DLD1 (cell line): ENCODE measurements around the gene CD3D.

ENCODE experiments used
- in situ Hi-C: cut with HindIII; loops from 2 replicates; pipeline ENCODE4 v1.10.0; 2017; ENCODE audit warnings: low sequenced_read_pairs

Gene CD3D

GRCh38 chr11:118342503-118343161 lies at the start of gene CD3D:
Gene CD3D, minus strand, starts transcription at chr11:118342705. Its CDS starts 98 bp downstream, at chr11:118342607.
- in situ Hi-C loops = no loop called here

DNA sequence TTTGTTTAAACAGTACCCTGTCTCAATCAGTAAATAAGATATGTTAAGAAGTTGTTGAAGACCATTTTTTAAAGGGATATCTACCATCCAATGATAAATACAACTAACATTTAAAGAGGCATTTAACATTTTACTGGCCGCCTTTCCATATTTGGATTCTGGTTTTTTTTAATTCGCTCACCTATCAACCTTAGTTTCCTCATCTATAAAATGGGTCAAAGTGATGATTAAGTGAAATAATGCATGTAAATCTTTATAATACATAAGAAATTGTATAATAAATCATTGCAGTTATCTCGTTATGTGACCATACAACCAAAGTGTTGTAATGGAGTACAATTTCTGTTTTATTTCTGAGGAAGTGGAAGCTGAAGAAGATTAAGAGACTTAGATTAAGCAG lies 41.2 kb upstream of the CD3D start:
- in situ Hi-C loops = no loop called here

DNA sequence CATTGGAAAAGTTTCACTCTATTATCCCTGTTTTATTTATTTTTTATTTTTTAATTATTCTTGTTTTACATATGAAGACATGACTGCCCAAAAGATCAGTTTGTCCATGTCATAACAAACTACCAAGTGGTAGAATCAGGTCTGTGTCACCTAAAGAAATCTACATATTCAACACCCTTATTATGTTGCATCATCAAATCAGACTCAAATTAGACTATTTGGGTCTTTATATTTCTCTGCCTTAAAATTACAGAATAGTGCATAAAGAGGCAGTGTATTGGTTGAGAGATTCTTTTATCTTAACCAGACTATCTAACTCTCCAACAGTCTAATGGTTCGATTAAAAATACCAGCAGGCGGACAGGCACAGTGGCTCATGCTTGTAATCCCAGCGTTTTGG lies 40.4 kb upstream of the CD3D start:
- in situ Hi-C loops = no loop called here

- in situ Hi-C loops = no loop called here
Observed at GRCh38 chr11:118380571-118380970, 38.1 kb upstream of the CD3D start.

- in situ Hi-C loops = no loop called here
Observed at GRCh38 chr11:118379497-118379896, 37.0 kb upstream of the CD3D start.

- in situ Hi-C loops = no loop called here
Observed at GRCh38 chr11:118375978-118376377, 33.5 kb upstream of the CD3D start.

GRCh38 chr11:118374729-118375128 lies 32.2 kb upstream of the CD3D start:
- in situ Hi-C loops = no loop called here

GRCh38 chr11:118373871-118374270 lies 31.4 kb upstream of the CD3D start:
- in situ Hi-C loops = no loop called here

DNA sequence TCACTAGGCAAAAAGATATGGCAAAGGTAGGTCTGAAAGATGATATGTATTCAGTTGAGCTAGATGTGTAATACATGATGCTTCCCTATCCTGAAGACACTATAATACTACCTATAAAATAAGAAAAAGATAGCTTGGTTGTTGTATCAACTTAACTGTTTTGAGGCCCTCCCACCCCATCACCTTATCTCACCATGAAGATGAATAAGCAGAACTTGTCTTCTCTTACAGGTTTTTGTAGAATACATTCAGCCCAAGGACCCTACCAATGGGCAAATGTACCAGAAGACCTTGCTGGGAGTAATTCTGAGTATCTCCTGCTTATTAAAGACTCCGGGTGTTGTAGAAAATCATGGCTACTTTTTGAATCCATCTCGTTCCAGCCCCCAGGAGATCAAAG lies 30.8 kb upstream of the CD3D start:
- in situ Hi-C loops = no loop called here

- in situ Hi-C loops = no loop called here
Observed at GRCh38 chr11:118370774-118371173, 28.3 kb upstream of the CD3D start.

DNA sequence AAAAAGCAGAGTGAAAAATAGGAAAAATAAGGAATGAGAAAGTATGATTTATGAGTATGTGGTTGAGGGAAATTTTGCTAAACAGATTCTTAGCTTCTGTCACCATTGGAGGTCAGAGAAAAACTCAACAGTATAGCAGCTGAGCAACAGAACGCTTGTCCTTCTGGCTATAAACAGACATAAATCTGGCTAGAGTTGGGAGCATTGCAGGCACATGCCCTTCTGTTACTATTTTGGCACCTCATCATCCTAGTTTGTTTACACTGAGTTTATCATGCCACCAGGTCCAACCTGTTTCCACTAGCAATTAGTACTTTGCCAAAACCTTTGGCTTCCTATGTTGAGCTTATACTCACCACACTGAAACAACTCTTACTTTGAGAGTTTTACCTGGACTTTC lies 23.8 kb upstream of the CD3D start:
- in situ Hi-C loops = no loop called here

GRCh38 chr11:118364956-118365615 lies 22.6 kb upstream of the CD3D start:
- in situ Hi-C loops = no loop called here

DNA sequence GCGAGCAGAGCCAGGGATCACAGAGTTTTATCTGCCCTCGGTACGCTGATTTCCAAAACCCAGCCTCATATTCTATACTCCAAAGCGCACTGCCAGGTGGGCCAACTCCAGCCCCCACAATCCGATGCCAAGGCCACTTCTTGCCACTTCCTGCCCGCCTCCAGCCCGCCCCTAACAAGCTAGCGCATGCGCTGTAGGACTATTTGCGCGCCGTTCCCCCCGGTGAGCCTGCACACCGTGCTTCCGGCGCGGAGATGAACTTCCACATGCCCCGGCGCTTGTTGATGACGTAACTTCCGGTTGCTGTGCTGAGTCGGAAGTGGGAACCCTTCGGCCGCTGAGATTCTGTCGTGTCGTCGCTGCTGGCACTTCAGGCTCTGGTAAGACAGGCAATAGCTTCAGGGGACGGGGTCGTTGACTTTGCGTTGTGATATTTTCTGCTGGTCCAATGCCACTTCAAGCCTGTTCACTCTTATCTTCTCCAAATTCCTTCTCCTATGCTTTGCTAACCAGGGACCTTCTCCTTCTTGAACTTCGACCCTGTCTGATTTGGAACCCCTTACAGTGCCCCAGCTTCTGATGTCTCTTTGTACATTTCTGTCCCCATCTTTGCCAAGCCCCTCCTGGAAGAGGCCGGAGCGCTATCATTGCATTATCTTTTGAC lies 16.9 kb upstream of the CD3D start, which contains the start of gene UBE4A:
Gene UBE4A, plus strand, starts transcription at position 306 of the 664 bp plus-strand sequence. CDS start 5,481 bp downstream, outside the sequence.
- in situ Hi-C loops = no loop called here

GRCh38 chr11:118358071-118358470 lies 15.6 kb upstream of the CD3D start:
- in situ Hi-C loops = no loop called here

DNA sequence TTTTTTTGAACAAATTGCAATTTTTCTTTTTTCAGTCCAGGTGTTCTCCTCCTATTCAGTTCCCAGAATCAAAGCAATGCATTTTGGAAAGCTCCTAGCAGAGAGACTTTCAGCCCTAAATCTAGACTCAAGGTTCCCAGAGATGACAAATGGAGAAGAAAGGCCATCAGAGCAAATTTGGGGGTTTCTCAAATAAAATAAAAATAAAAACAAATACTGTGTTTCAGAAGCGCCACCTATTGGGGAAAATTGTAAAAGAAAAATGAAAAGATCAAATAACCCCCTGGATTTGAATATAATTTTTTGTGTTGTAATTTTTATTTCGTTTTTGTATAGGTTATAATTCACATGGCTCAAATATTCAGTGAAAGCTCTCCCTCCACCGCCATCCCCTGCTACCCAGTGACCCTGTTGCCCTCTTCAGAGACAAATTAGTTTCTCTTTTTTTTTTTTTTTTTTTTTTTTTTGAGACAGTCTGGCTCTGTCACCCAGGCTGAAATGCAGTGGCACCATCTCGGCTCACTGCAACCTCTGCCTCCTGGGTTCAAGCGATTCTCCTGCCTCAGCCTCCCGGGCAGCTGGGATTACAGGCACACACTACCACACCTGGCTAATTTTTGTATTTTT lies 10.7 kb upstream of the CD3D start:
- in situ Hi-C loops = no loop called here

- in situ Hi-C loops = no loop called here
Observed at GRCh38 chr11:118349475-118349874, 7.0 kb upstream of the CD3D start.

DNA sequence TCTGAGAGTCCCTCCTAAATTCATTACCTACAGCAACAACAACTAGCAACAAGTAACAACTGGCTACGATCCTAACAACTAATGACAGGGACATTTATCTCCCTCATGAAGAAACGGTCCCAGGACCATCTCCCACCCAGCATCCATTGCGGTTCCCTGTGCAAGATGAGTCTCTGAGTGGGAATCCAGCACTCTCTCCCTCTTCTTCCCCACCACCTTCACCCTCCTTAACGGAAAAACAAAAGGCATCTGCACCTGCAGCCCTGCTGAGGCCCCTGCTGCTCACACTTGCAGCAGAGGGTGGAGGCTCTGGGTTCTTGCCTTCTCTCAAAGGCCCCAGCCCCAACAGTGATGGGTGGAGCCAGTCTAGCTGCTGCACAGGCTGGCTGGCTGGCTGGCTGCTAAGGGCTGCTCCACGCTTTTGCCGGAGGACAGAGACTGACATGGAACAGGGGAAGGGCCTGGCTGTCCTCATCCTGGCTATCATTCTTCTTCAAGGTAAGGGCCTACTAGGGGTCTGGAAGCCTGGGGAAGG lies 1.5 kb upstream of the CD3D start, which contains the start of gene CD3G:
Gene CD3G, plus strand, starts transcription at position 364 of the 535 bp plus-strand sequence. Its CDS starts 80 bp downstream, at position 444.
- in situ Hi-C loops = no loop called here

DNA sequence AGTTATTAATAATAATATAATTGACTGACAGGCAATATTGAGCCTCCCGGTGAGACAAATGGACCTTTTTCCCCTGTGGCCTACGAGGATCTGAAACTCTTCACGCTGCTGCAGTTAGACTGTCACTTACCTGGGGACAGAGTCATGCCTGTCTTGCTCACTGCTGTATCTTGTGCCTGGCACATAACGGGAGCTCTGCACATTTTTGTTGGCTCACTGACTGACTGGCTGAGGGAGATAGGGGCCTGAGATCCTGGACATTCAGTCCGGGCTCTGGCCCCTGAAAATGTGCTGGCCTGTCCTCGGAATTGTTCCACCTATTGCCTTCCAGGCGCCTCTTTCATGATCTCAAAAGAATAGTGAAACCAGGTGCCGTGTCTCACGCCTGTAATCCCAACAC lies 743 bp upstream of the CD3D start:
- in situ Hi-C loops = no loop called here

DNA sequence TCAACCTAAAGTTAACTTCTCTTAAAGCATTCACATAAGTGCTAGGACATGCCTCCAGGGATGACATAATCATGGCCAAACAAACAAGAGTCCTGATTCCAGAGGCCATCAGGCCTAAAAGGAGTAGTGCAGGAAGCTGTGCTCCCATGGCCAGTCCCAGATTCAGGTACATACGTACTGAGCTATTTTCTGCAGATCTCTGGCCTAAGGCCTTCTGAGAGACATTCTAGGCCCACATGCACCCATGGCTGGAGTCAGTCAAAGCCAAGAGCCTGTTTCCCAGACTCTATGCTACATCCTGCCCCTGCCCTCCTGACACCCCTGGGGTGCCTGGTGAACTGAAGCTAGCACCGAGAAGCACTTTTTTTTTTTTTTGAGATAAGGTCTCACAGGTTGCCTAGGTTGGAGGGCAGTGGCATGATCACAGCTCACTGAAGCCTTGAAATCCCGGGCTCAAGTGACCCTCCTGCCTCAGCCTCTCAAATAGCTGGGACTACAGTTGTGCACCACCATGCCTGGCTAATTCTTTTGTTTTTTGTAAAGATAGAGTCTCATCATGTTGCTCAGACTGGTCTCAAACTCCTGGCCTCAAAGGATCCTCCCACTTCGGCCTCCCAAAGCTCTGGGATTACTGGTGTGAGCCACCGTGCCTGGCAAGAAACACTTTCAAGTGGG lies 553 bp downstream of the CD3D start:
- in situ Hi-C loops = no loop called here

DNA sequence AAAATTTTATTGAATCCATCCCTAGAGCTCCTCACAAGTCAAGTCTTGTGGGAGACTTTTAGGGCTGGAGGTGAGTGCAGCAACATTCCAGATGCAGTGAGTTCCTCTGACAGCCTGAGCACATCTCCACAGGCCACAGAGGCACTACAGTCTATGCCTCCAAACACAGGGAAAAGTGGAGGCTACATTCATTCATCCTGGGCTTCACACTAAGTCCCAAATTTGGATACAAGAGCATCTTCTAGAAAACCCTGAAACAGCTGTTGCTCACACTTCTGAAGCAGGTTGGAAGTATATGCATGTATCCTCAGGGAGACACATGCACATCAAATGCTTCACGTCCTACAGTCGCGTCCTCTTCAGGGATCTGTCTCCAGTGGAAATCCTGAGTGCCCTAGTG lies 1.2 kb downstream of the CD3D start:
- in situ Hi-C loops = no loop called here

- in situ Hi-C loops = no loop called here
Observed at GRCh38 chr11:118340449-118340848, 2.1 kb downstream of the CD3D start.
